GM23248 (cell line): ENCODE data around the gene IL18RAP. TPM values are rescaled to one million over a fixed set of nuclear protein-coding genes. Genes with fewer than 3 reads are reported as not detected.

Experiments used
- DNase-seq: peaks from one replicate; pipeline ENCODE4 v3.0.0-alpha.2; 2015
- H2AFZ ChIP-seq: fragments of 200-600 bp; sonication (generic); 2 replicates; pipeline ENCODE4 v1.6.1; 2016; ENCODE audit warnings: antibody characterized with exemption
- H3F3A ChIP-seq: fragments of 200-600 bp; sonication (generic); 2 replicates; pipeline ENCODE4 v1.6.1; 2016; ENCODE audit warnings: mild to moderate bottlenecking, antibody characterized with exemption, mixed run types; ENCODE audit not compliant: insufficient read depth
- H3K27ac ChIP-seq: fragments of 200-600 bp; sonication (generic); 2 replicates; pipeline ENCODE4 v1.5.1; 2016; ENCODE audit warnings: mild to moderate bottlenecking
- H3K27me3 ChIP-seq: fragments of 200-600 bp; sonication (generic); replicated peaks from 2 replicates; pipeline ENCODE4 v1.6.1; 2016; ENCODE audit warnings: mild to moderate bottlenecking; ENCODE audit not compliant: insufficient read depth
- H3K36me3 ChIP-seq: fragments of 200-600 bp; sonication (generic); 2 replicates; pipeline ENCODE4 v1.6.1; 2016; ENCODE audit warnings: low read depth, mild to moderate bottlenecking
- H3K4me1 ChIP-seq: fragments of 200-600 bp; sonication (generic); 2 replicates; pipeline ENCODE4 v1.6.1; 2016; ENCODE audit warnings: mild to moderate bottlenecking; ENCODE audit not compliant: insufficient read depth
- H3K4me2 ChIP-seq: fragments of 200-600 bp; sonication (generic); one replicate; pipeline ENCODE4 v1.6.1; 2016; ENCODE audit warnings: mild to moderate bottlenecking; ENCODE audit not compliant: unreplicated experiment
- H3K4me3 ChIP-seq: fragments of 200-600 bp; sonication (generic); 2 replicates; pipeline ENCODE4 v1.5.1; 2016; ENCODE audit warnings: mild to moderate bottlenecking
- H3K79me2 ChIP-seq: fragments of 200-600 bp; sonication (generic); 2 replicates; pipeline ENCODE4 v1.6.1; 2016; ENCODE audit warnings: mild to moderate bottlenecking; ENCODE audit not compliant: insufficient read depth
- H3K9ac ChIP-seq: fragments of 200-600 bp; sonication (generic); 2 replicates; pipeline ENCODE4 v1.6.1; 2016; ENCODE audit warnings: mild to moderate bottlenecking
- H3K9me2 ChIP-seq: fragments of 200-600 bp; sonication (generic); 2 replicates; pipeline ENCODE4 v1.6.1; 2016; ENCODE audit warnings: mixed run types, mild to moderate bottlenecking, moderate library complexity; ENCODE audit not compliant: insufficient read depth
- H3K9me3 ChIP-seq: fragments of 200-600 bp; sonication (generic); one replicate; pipeline ENCODE4 v1.6.1; 2017; ENCODE audit warnings: low read depth
- H4K20me1 ChIP-seq: fragments of 200-600 bp; sonication (generic); 2 replicates; pipeline ENCODE4 v1.6.0; 2016; ENCODE audit not compliant: insufficient read depth
- EZH2 ChIP-seq: fragments of 200-600 bp; sonication (generic); IDR thresholded peaks from 2 replicates; pipeline ENCODE4 v1.6.1; 2018; ENCODE audit warnings: antibody characterized with exemption, mild to moderate bottlenecking; ENCODE audit not compliant: insufficient read depth, poor library complexity, severe bottlenecking
- EZH2phosphoT487 ChIP-seq: fragments of 200-600 bp; sonication (generic); IDR thresholded peaks from 2 replicates; pipeline ENCODE4 v1.6.1; 2018; ENCODE audit warnings: antibody characterized with exemption, moderate library complexity, mild to moderate bottlenecking, low read depth; ENCODE audit not compliant: insufficient read depth
- WGBS, 2 experiments: methylation state at CpG; one replicate each; pipeline ENCODE4 v1.1.6; 2015 to 2017; ENCODE audit warnings: low lambda C conversion rate in 2 of 2, low coverage in 1 of 2; ENCODE audit errors: missing lambda C conversion rate in 2 of 2; 5-methylcytosine and 5-hydroxymethylcytosine counted together
- in situ Hi-C: fragments of 300-500 bp; cut with MboI; formaldehyde crosslinking; loops from 2 replicates; pipeline ENCODE4 v1.15.0; 2020
- polyA plus RNA-seq: library from polyadenylated mRNA; unstranded; fragments of >200 nt; fragmentation: Nextera tagmentation; extraction: Ambion mirVana; gene quantifications from 2 replicates; pipeline ENCODE4 v1.2.1, GENCODE V29; 2016
- total RNA-seq: library from RNA; depleted of rRNA; stranded (reverse); fragments of >200 nt; shearing (Covaris generic); gene quantifications from 2 replicates; pipeline ENCODE4 v1.2.3, GENCODE V29; 2014

The IL18RAP gene
- total and polyA plus RNA-seq, 2 experiments from 2014 or later, result 0.11 TPM; not detected in 1

GRCh38 chr2:102439065-102439695 lies 16.2 kb downstream of the IL18RAP start:
- Histone ChIP-seq H3K9ac (no peak overlapping the region), H3K4me1 (no peaks in the 10 kb centered on the region), H3K36me3 (no peaks in the 10 kb centered on the region), H3K4me3 (no peak overlapping the region), H3K27me3 (no peaks in the 10 kb centered on the region), H4K20me1 (no peaks in the 10 kb centered on the region), H3K9me2 (no peaks in the 10 kb centered on the region), H3K27ac (no peak overlapping the region), H3K79me2 (no peaks in the 10 kb centered on the region), H3K4me2 (no peak overlapping the region), H2AFZ (no peak overlapping the region), H3K9me3 (no peaks in the 10 kb centered on the region), H3F3A (no peaks in the 10 kb centered on the region)
- peak; percentile 78 for DNase-seq
- no peak for TF ChIP-seq EZH2phosphoT487
- TF ChIP-seq EZH2, result no peak
- WGBS, 2 experiments, result 40 to 45% methylated on average over 6 of the region's 6 CpGs
- in situ Hi-C loops, result loop anchor here (25.0 kb wide), 2 partner anchors 427 to 527 kb away; no protein-coding TSS in a partner anchor

- no peaks in the 10 kb centered on the region for H3K79me2 ChIP-seq
- no peaks in the 10 kb centered on the region for H3K36me3 ChIP-seq
- peak; percentile 63 for DNase-seq
- TF ChIP-seq EZH2 (no peak), EZH2phosphoT487 (no peak)
- H3K9me2 ChIP-seq, result no peaks in the 10 kb centered on the region
- in situ Hi-C loops, result loop anchor here (10.0 to 25.0 kb wide), 3 partner anchors 188 to 531 kb away; no protein-coding TSS in a partner anchor
- H3K4me2 ChIP-seq, result no peak overlapping the region
- H3K9ac ChIP-seq, result no peak overlapping the region
- WGBS, 2 experiments, result 25 to 26% methylated on average over 13 of the region's 13 CpGs
- no peak overlapping the region for H3K27ac ChIP-seq
- no peaks in the 10 kb centered on the region for H4K20me1 ChIP-seq
- H3K9me3 ChIP-seq, result no peaks in the 10 kb centered on the region
- no peaks in the 10 kb centered on the region for H3K27me3 ChIP-seq
- no peak overlapping the region for H2AFZ ChIP-seq
- no peaks in the 10 kb centered on the region for H3F3A ChIP-seq
- H3K4me1 ChIP-seq, result no peaks in the 10 kb centered on the region
- no peak overlapping the region for H3K4me3 ChIP-seq
Observed at GRCh38 chr2:102442967-102443828, 20.2 kb downstream of the IL18RAP start.

DNA sequence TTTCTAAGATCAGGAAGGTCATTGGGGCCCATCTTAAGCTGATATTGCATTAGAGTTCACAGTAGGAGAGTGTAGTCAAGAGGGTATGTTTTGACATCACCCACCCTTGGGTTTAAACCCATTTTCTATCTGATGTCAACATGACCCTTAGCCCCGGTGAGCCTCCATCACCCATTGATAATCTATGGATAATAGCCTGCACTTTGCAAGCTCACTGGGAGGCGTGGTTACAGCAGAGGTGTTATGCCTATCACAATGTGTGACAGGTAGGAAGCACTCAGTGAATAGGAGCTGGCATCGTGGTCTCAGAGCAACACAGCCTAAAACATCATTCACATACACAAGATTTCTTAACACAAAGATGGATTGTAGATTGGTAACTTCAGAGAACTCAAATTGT lies 21.3 kb downstream of the IL18RAP start:
- DNase-seq, result no peak
- Histone ChIP-seq H3K36me3 (no peaks in the 10 kb centered on the region), H3K9me2 (no peaks in the 10 kb centered on the region), H3K4me3 (no peak overlapping the region), H3K27me3 (no peaks in the 10 kb centered on the region), H3K27ac (no peak overlapping the region), H3K4me1 (no peaks in the 10 kb centered on the region), H3K9me3 (no peaks in the 10 kb centered on the region), H3K79me2 (no peaks in the 10 kb centered on the region), H2AFZ (no peak overlapping the region), H4K20me1 (no peaks in the 10 kb centered on the region), H3F3A (no peaks in the 10 kb centered on the region), H3K9ac (no peak overlapping the region), H3K4me2 (no peak overlapping the region)
- TF ChIP-seq EZH2phosphoT487 (no peak), EZH2 (no peak)
- 66 to 77% methylated on average over 3 of the region's 3 CpGs for WGBS, 2 experiments
- in situ Hi-C loops, result loop anchor here (10.0 to 25.0 kb wide), 3 partner anchors 189 to 532 kb away; no protein-coding TSS in a partner anchor

DNA sequence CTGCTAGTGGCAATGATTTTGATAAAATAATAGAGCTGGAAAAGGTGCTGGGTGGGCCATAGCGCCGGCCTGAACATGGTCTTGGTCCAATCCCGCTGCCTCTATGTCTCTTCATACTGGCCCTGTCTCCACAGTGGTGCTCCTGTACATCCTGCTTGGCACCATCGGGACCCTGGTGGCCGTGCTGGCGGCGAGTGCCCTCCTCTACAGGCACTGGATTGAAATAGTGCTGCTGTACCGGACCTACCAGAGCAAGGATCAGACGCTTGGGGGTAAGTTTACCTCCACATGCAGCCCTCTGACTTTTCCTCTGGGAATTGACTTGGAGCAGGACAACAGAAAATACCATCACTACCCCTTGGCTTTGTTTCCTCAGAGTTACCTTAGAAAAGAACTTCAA lies 24.0 kb downstream of the IL18RAP start:
- Histone ChIP-seq H3K9me3 (no peaks in the 10 kb centered on the region), H3K9ac (no peak overlapping the region), H3K79me2 (no peaks in the 10 kb centered on the region), H3K4me3 (no peak overlapping the region), H3F3A (no peaks in the 10 kb centered on the region), H3K27me3 (no peaks in the 10 kb centered on the region; the same call in 1 of the 2 replicates), H3K4me2 (no peak overlapping the region), H3K9me2 (no peaks in the 10 kb centered on the region), H2AFZ (no peak overlapping the region), H4K20me1 (no peaks in the 10 kb centered on the region), H3K4me1 (no peaks in the 10 kb centered on the region), H3K36me3 (no peaks in the 10 kb centered on the region), H3K27ac (no peak overlapping the region)
- no peak for DNase-seq
- TF ChIP-seq EZH2 (no peak), EZH2phosphoT487 (no peak)
- 93 to 94% methylated on average over 9 of the region's 9 CpGs for WGBS, 2 experiments
- in situ Hi-C loops, result loop anchor here (10.0 to 25.0 kb wide), 3 partner anchors 192 to 535 kb away; no protein-coding TSS in a partner anchor
